GM19025 (cell line): ENCODE data around the gene MYBPC1.
"Not testable (repeated sequence)": the region's sequence is repeated elsewhere in the genome, so short reads cannot be mapped to it uniquely, and the experiment has no call there.

Source experiments
- ATAC-seq: cut with Tn5 transposase; IDR thresholded peaks from one replicate; pipeline ENCODE4 v1.9.1; 2021; ENCODE audit warnings: mild to moderate bottlenecking, low read depth, moderate library complexity; ENCODE audit not compliant: unreplicated experiment

The MYBPC1 gene, protein sequence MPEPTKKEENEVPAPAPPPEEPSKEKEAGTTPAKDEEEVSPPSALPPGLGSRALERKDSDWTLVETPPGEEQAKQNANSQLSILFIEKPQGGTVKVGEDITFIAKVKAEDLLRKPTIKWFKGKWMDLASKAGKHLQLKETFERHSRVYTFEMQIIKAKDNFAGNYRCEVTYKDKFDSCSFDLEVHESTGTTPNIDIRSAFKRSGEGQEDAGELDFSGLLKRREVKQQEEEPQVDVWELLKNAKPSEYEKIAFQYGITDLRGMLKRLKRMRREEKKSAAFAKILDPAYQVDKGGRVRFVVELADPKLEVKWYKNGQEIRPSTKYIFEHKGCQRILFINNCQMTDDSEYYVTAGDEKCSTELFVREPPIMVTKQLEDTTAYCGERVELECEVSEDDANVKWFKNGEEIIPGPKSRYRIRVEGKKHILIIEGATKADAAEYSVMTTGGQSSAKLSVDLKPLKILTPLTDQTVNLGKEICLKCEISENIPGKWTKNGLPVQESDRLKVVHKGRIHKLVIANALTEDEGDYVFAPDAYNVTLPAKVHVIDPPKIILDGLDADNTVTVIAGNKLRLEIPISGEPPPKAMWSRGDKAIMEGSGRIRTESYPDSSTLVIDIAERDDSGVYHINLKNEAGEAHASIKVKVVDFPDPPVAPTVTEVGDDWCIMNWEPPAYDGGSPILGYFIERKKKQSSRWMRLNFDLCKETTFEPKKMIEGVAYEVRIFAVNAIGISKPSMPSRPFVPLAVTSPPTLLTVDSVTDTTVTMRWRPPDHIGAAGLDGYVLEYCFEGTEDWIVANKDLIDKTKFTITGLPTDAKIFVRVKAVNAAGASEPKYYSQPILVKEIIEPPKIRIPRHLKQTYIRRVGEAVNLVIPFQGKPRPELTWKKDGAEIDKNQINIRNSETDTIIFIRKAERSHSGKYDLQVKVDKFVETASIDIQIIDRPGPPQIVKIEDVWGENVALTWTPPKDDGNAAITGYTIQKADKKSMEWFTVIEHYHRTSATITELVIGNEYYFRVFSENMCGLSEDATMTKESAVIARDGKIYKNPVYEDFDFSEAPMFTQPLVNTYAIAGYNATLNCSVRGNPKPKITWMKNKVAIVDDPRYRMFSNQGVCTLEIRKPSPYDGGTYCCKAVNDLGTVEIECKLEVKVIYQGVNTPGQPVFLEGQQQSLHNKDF

GRCh38 chr12:101594700-101595099 lies at the start of gene MYBPC1:
TSS of gene MYBPC1 (plus strand) at chr12:101594971. CDS start at chr12:101595071, 100 bp downstream.
- ATAC-seq, result no peak

DNA sequence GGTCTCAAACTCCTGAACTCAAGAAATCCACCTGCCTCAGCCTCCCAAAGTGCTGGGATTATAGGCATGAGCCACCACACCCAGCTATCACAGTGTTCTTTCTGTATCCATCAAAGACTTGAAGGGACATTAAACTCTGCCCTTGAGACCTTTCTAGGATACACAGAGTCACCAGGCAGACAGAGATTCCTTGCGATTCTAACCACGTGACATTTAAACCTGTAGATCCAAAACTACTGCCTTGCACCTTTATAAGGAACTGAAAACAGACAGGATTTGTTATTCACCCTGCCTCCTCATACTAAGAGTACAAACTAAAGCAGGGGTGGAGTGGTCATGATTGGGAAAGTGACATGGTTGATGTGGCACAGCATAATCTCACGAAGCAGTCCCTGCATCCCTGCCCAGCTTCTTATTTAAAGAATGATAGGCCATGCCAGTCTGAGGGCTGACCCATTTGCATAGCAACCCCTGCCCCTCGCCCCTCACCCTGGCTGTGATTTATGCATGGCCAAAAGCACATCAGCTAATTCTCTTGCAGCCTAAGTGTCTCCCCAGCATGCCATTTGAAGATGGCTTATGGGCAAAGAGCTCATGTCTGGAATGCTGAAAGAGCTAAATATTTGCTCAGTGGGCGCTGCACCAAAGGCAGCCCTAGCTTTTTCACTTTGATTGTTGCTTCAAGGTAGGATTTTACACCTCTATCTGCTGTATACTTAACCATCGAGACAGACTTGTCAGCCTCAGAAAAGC lies 43.2 kb upstream of the MYBPC1 start:
- no peak for ATAC-seq

DNA sequence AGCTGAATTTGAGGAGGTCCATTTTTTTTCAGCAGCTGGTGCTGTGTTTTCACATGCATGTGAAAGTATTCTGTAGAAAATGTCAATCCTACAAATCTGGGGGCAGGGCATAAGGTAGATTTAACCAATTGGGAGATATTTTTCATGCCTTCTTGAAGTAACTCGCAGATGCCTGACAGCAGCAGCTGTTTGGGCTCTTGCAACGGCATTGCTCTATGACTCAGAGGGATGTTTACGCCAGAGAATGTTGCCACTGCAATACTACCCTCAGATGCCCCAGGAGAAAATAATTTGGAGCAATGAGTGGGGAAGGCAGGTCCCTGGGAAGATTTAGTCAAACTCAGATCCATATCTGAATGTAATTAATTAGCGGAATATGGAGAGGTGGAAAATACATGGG lies 42.5 kb upstream of the MYBPC1 start:
- ATAC-seq, result no peak

- ATAC-seq, result no peak
Measured at GRCh38 chr12:101557094-101557493, 37.7 kb upstream of the MYBPC1 start.

DNA sequence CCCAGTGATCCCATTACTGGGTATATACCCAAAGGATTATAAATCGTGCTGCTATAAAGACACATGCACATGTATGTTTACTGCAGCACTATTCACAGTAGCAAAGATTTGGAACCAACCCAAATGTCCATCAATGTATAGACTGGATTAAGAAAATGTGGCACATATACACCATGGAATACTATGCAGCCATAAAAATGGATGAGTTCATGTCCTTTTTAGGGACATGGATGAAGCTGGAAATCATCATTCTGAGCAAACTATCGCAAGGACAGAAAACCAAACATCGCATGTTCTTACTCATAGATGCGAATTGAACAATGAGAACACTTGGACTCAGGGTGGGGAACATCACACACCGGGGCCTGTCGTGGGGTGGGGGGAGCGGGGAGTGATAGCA lies 36.0 kb upstream of the MYBPC1 start:
- ATAC-seq, result not testable (repeated sequence)

DNA sequence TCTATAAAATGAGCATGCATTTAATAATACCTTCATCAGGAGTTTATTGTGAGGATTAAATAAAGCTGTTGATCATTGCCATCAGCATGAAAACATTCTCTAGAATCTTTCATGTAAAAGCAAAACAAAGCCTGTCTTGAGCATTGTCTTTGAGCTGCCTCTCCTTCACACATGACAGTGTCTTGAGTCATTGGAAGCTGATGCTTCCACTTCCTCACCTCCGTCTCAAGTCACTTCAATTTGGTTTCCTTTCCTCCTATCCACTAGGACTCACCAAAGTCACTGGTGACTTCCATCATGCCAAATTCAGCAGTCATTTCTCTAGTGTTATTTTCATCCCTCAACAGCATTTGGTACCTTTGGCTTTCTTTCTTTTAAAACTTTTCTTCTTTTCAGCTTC lies 31.6 kb upstream of the MYBPC1 start:
- no peak for ATAC-seq

DNA sequence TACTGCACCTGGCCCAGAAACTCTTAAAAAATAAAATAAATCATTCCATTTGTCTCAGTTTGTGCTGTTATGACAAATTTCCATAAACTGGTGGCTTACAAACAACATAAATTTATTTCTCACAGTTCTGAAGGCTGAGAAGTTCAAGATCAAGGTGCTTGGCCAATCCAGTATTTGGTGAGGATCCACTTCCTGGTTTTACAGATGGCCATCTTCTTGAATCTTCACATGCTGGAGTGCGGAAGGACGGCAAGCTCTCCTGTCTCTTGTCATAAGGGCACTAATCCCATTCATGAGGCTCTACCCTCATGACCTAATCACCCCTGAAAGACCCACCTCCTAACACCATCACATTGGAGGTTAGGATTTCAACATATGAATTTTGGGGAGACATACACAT lies 29.9 kb upstream of the MYBPC1 start:
- ATAC-seq, result no peak

DNA sequence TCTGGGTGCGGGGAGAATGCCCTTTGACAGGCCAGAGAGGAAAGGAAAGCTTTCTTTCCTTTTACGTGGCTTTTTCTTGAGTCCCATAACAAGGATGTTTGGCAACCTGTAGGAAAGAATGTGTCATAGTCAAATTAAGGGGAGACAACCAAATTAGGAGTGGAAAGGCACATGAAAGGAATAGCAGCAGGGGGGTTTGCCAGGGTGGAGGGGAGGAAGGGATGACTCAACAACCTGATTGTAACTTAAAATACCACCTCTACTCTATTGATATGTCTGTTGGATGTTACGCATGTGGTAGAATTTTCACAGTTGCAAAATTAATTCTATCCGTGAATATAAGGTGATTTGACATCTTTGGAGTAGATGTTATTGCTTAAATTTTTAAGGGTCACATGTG lies 28.5 kb upstream of the MYBPC1 start:
- no peak for ATAC-seq

DNA sequence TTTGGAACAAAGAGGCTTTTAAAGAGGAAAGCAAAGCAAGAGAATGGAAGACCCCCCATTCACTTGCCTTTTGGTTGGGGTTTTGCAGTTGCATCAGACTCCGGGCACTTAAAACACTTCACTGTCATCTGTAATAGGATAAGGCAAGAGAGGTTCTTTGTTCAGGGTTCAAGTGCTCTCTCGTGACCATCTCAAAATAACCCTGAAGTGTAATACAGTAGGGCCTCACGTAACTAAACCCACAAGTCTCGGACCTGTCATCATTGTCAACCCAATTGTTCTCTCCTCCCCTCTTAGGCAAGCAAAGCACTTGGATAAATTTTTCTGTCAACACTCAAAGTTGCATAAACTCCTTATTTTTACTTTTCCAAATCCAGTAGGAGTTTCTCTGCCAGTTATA lies 26.9 kb upstream of the MYBPC1 start:
- ATAC-seq, result no peak

DNA sequence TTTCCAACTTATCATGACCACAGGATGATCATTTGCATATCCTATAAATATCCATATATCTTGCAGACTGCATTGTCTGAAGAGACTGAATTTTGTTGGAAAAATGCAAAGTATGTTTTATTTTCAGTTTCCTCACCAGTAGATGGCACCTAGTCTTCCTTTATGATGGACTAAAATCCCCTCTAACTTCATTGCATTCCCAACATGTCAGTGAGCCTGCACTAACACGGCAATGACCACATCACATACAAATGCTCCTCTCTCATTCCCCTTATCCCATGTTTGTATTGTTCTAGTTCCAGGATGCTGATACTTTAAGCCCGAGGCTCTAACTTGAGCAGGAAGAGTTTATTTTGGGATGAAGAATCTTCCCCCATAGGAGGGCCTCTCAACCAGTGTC lies 24.7 kb upstream of the MYBPC1 start:
- ATAC-seq, result no peak

DNA sequence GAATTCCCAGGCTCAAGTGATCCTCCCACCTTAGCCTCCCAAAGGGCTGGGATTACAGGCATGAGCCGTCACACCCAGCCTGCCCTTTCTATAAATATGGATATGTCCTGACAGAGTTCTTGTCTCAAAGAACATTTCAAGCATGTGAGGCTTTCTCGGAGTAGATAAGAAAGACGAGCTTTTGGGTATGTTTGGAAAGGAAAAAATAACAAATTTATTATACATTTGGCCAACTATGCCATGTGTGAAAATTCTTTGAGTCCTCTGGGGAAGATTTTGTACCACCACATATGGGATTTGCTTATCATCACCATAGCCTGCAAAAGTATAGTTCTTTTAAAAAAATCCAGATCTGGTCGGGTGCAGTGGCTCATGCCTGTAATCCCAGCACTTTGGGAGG lies 23.7 kb upstream of the MYBPC1 start:
- ATAC-seq, result no peak

DNA sequence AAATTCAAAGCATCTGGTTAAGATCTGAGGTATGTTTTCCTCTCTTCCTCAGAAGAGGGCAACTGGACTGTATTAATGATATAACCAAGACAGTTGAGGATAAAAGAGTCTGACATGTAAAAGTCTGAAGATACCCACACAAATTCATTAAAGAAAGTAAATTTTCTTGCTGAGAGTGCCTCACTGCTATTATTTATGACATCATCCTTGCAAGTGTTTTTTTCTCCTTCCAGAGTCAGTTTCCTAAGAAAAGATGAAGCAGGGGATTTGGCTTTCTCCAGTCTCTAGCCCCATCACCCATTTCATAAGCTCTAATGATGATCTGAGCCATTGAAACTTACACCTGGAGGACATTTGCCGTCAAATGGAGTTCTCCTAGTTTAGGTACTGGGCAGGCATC lies 21.0 kb upstream of the MYBPC1 start:
- no peak for ATAC-seq

DNA sequence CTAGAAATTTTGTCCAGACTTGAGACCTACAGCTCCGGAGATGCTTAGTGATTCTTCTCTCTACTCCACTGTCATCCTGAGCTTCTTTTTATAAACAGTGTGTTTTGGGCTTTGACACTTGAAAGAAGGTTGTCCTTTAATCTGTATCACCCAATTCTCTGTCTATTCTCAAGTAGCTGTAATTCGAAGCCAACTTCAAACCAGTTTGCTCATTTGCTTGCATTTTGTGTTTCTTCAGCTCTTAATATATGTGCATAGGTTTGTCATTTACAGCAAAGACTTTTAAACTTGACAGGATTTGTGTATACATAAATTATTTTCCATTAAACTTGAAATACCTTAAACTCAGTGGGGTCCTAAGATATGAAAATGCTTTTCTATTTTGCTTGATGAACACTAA lies 16.4 kb upstream of the MYBPC1 start:
- ATAC-seq, result no peak

DNA sequence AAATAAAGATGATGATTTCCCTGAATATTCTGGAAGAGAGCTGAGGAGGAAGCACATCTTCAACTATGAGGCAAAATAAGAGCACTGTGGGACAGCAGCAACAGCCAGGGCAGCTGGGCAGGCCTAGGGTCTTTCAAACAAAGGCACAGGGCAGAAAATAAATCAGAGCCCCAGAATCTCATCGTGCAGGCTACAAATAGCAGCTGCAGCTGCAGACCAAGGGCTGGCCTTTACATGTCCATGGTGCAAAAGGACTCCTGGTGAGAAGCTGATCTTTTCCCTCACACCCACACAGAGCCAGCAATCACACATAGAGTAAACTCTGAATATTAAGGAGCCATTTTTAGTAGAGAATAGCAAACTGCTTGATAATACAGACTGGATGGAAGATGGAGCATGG lies 13.6 kb upstream of the MYBPC1 start:
- ATAC-seq, result no peak

DNA sequence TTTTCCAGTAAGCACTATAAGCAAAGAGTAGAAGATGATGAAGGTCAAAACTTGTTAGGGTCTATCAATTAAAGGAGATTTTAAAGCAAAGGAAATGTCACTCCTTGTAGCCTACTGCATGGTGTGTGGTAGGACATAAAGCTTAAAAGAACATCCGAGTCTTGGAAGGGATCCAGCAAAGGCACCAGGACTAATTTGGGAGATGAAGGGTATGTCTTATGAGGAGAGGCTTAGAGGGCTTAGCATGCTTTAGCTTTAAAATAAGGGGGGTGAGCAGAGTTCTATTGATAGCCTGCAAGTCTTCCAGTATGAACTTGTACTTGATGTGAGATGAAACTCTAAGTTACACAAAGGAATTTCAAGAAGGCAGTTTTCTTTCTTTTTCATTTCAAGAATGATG lies 11.8 kb upstream of the MYBPC1 start:
- ATAC-seq, result no peak

DNA sequence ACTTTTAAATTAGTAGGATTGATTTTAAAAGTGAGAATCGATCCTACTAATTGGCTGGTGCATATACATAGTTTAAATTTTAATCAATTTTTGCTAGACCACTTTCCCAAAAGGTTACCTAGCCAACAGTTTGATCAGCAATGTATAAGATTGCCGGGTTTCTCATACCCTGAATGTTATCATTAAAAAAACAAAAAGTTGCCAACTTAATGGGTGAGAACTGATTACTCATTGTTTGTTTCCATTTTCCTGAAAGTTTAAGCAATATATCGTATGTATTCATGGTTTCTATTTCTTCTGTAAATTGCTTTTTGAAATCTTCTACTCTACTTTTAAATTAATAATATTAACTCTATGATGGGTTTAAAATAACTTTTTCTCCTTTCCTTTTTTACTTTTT lies 4.4 kb upstream of the MYBPC1 start:
- ATAC-seq, result no peak

- no peak for ATAC-seq
Measured at GRCh38 chr12:101591781-101592180, 3.0 kb upstream of the MYBPC1 start.

DNA sequence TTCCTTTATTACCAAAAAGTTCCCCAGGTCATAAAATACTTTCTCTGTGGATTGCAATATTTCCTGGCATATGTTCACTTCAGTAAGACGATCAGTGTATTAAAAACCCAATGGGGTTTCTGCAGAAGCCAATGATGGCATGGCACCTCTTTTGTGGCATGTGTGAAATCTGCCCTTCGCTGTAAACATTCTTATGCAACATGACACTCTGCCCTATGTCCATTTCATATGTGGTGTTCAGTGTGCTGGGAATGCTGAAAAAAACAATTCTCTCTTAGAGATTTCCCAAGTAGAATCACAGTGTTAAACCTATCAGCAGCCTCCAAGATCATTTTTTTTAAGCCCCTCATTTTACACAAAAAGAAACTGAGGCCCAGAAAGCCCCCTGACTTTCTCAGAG lies 2.3 kb upstream of the MYBPC1 start:
- no peak for ATAC-seq

DNA sequence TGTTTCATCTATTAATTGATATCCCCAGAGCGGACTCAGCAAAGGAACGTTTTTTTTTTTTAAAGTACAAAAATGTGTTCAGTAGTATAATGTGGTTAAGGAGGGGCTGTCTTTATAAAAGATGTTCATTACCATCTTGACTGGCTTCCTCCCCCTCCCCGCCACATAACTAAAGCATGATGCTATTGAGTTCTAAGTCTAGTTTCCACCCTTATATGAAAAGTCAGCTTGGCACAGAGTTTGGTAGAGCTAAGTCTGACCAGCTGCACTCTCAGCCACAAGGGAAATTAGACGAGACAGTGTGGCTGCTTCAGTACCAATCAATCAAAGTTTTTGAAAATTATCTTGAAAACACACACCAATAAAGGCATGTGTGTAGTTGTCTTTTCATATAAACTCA lies 1.9 kb upstream of the MYBPC1 start:
- no peak for ATAC-seq

- no peak for ATAC-seq
Measured at GRCh38 chr12:101596172-101596571, 1.4 kb downstream of the MYBPC1 start.
